ENCODE results near the gene MGLL. TPM values are rescaled to one million over a fixed set of nuclear protein-coding genes. Genes with fewer than 3 reads are reported as not detected.

MGLL gene
- total and polyA plus RNA-seq, 4 donors = 67.0 to 182 (median 78.2) TPM

DNA sequence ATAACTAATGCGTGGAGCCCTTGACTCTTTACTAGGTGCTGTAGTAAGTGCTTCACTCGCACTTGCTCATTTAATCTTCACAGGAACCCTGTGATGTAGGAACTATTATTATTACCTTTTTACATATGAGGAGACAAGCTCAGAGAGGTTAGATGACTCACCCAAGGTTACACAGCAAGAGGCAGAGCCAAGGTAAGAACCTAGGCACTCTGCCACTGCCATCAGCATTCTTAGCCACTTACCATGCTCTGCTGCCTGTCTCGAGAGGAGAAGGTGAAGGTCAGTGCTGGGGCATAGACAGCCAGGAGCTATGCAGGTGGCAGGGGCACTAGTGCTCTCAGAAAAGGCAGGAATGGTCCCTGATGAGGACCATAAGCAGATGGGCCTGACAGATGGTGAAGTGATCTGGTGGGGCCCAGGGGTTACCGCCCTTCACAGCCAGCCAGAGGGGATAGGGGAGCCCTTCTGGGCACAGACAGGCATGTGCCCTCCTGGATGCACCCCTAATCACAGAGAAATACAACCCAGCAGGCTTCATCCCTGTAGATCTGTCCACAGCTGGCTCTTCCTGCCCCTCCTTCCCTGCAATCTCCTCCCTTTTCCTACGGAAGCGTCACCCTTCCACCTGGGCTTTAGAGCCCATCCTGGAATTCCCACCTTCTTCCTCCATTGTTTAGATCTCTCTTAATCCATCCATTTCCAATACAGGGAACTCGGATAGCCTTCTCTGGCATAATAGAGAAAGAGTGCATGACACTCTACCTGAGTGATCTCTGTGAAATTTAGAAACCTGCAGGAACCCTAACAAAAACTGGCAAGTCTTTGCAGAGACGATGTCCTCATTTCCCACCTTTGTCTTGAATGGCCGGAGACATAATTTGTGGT is 122.7 kb downstream of the MGLL start:
- Histone ChIP-seq H3K4me1 (ENCODE audit: control insufficient read depth in 5 of 5, insufficient read depth in 5 of 5, low read length in 5 of 5) (peaks cover 0 to 50% (median 30%) of the 10 kb centered on the region in 5 donors), H3K4me3 (no peak overlapping the region), H3K36me3 (ENCODE audit: control insufficient read depth in 4 of 4, insufficient read depth in 4 of 4, low read length in 4 of 4) (peaks cover 0 to 1% (median 0%) of the 10 kb centered on the region in 4 donors), H3K9ac (ENCODE audit: insufficient read depth in 1 of 2, low read length in 2 of 2) (no peak overlapping the region), H3K27ac (ENCODE audit: low read depth in 1 of 2, low read length in 1 of 2) (peak overlapping the region; percentile 17 to 50), H3K27me3 (ENCODE audit: control insufficient read depth in 3 of 3, insufficient read depth in 3 of 3, low read length in 2 of 3) (no peaks in the 10 kb centered on the region), H3K9me3 (ENCODE audit: control insufficient read depth in 4 of 4, insufficient read depth in 3 of 4, low read length in 3 of 4) (no peaks in the 10 kb centered on the region)
- whole genome bisulfite sequencing, 2 donors = 80 to 89% methylated on average over 9 of the region's 9 CpGs
- TF ChIP-seq, protein P1, sequence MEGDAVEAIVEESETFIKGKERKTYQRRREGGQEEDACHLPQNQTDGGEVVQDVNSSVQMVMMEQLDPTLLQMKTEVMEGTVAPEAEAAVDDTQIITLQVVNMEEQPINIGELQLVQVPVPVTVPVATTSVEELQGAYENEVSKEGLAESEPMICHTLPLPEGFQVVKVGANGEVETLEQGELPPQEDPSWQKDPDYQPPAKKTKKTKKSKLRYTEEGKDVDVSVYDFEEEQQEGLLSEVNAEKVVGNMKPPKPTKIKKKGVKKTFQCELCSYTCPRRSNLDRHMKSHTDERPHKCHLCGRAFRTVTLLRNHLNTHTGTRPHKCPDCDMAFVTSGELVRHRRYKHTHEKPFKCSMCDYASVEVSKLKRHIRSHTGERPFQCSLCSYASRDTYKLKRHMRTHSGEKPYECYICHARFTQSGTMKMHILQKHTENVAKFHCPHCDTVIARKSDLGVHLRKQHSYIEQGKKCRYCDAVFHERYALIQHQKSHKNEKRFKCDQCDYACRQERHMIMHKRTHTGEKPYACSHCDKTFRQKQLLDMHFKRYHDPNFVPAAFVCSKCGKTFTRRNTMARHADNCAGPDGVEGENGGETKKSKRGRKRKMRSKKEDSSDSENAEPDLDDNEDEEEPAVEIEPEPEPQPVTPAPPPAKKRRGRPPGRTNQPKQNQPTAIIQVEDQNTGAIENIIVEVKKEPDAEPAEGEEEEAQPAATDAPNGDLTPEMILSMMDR (IDR thresholded peaks at IDR 0.05; ENCODE audit: control extremely low read depth, extremely low read depth) = no peak
- ATAC-seq (ENCODE audit: insufficient read depth, low FRiP score) (no peak), DNase-seq (no peak)

DNA sequence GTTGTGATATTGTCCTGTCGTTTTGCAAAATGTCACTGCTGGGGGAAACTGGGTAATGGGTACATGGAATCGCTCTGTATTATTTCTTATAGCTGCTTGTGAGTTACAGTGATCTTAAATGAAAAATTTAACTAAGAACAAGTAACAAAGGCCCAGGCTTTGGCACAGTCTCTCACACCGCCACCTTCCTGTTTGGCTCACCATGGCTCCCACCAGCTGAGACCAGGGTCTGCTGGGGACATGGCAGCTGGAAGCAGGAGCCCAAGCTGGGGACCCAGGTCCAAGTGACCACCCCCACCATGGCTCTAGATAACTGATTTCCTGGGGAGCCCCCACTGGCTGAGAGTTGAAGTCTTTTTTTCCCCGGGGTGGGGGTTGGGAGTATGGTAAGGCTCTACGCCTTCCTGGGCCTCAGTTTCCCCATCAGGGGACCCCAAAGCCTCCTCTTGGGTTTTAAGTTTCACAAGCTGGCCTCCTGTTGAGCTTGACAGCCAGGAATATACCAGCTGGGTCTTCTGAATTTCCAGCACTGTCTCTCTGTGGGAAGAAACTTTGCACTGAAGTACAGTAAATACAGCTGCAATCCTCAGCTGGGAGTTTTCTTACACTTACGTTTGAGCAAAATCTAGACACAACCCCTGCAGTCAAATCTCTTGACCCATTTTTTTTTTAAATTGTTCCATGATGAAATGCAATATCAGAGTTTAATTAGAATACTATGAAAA is 123.5 kb downstream of the MGLL start:
- no peak overlapping the region for H3K4me3 ChIP-seq
- H3K9ac ChIP-seq (ENCODE audit: insufficient read depth in 1 of 2, low read length in 2 of 2) = peak overlapping the region in 1 of 2 donors; percentile 6
- WGBS, 2 donors = 78 to 92% methylated on average over 6 of the region's 6 CpGs
- H3K27me3 ChIP-seq (ENCODE audit: control insufficient read depth in 3 of 3, insufficient read depth in 3 of 3, low read length in 2 of 3) = no peaks in the 10 kb centered on the region
- peaks cover 0 to 1% (median 0%) of the 10 kb centered on the region in 4 donors for H3K36me3 ChIP-seq (ENCODE audit: control insufficient read depth in 4 of 4, insufficient read depth in 4 of 4, low read length in 4 of 4)
- H3K27ac ChIP-seq (ENCODE audit: low read depth in 1 of 2, low read length in 1 of 2) = peak overlapping the region; percentile 72 to 89
- TF ChIP-seq, protein P1 (IDR thresholded peaks at IDR 0.05; ENCODE audit: control extremely low read depth, extremely low read depth) = no peak
- DNase-seq (peak; percentile 40 to 90 (median 77)), ATAC-seq (ENCODE audit: insufficient read depth, low FRiP score) (no peak)
- no peaks in the 10 kb centered on the region for H3K9me3 ChIP-seq (ENCODE audit: control insufficient read depth in 4 of 4, insufficient read depth in 3 of 4, low read length in 3 of 4)
- H3K4me1 ChIP-seq (ENCODE audit: control insufficient read depth in 5 of 5, insufficient read depth in 5 of 5, low read length in 5 of 5) = peaks cover 0 to 50% (median 30%) of the 10 kb centered on the region in 5 donors

DNA sequence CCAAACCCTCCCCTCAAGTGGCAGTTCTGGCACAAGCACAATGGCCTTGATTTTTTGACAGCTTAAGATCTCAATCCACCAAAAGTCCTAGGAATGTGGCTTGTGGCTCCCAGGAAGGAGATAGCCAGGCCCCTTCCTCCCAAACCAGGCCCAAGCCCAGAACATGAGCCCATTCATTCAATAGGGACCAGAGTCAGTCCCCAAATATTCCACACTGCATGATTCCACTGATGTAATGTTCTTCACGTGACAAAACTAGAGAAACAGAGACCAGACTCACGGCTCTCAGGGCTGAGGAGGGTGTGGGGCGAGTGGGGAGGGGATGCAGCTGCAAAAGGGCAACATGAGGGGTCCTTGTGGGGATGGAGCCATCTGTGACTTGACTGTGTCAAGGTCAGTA is 124.0 kb downstream of the MGLL start:
- H3K36me3 ChIP-seq (ENCODE audit: control insufficient read depth in 4 of 4, insufficient read depth in 4 of 4, low read length in 4 of 4) = peaks cover 0 to 1% (median 0%) of the 10 kb centered on the region in 4 donors
- no peak for DNase-seq
- H3K27ac ChIP-seq (ENCODE audit: low read depth in 1 of 2, low read length in 1 of 2) = peak overlapping the region; percentile 71 to 89
- peak overlapping the region in 1 of 2 donors; percentile 6 for H3K9ac ChIP-seq (ENCODE audit: insufficient read depth in 1 of 2, low read length in 2 of 2)
- TF ChIP-seq, protein P1 (IDR thresholded peaks at IDR 0.05; ENCODE audit: control extremely low read depth, extremely low read depth) = no peak
- 82 to 85% methylated on average over 3 of the region's 3 CpGs for WGBS, 2 donors
- no peak overlapping the region for H3K4me3 ChIP-seq
- H3K9me3 ChIP-seq (ENCODE audit: control insufficient read depth in 4 of 4, insufficient read depth in 3 of 4, low read length in 3 of 4) = no peaks in the 10 kb centered on the region
- peaks cover 0 to 50% (median 30%) of the 10 kb centered on the region in 5 donors for H3K4me1 ChIP-seq (ENCODE audit: control insufficient read depth in 5 of 5, insufficient read depth in 5 of 5, low read length in 5 of 5)
- ATAC-seq (ENCODE audit: insufficient read depth, low FRiP score) = no peak
- H3K27me3 ChIP-seq (ENCODE audit: control insufficient read depth in 3 of 3, insufficient read depth in 3 of 3, low read length in 2 of 3) = no peaks in the 10 kb centered on the region

All from lung (tissue), 12 donors.